ENCODE data around the gene CHAT. TPM values are rescaled to one million over a fixed set of nuclear protein-coding genes. Genes with fewer than 3 reads are reported as not detected.

The CHAT gene
- polyA plus RNA-seq, 1 donor from 2014 or later, result not detected

DNA sequence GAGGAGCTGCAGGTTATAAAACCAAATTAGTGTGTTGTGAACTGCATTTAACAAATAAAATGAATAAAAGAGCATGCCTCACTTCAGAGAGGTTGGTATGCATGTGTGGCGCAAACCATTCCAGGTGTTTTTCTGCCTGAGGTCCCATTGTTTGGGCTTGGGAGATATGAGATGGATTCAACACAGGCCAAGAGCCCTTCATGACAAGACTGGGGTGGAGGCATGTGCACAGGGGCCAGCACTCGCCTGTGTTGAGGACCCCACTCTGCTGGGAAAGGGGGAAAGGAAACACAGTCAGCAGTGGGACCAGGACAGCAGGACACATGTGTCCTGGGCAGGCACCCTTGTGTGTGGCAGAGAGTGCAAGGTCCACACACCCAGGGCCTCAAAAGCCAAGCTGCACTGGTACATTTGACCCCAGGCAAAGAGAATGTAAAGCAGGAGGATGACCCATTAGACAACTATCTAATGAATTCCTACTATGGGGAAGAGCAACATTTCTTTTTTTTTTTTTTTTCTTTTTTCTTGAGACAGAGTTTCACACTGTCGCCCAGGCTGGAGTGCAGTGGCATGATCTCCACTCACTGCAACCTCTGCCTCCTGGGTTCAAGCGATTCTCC lies 12.9 kb upstream of the CHAT start:
- Histone ChIP-seq H3K9me3 (ENCODE audit: low read length) (no peaks in the 10 kb centered on the region), H3K36me3 (ENCODE audit: insufficient read depth, low read length) (no peaks in the 10 kb centered on the region), H3K9me2 (ENCODE audit: insufficient read depth, low read length) (no peaks in the 10 kb centered on the region), H3K79me2 (replicated peaks; ENCODE audit: insufficient read depth, low read length) (no peaks in the 10 kb centered on the region), H3K4me2 (ENCODE audit: low read length) (no peak overlapping the region), H3F3A (ENCODE audit: insufficient read depth, low read length, poor library complexity, severe bottlenecking) (no peaks in the 10 kb centered on the region), H3K9ac (ENCODE audit: low read length) (no peak overlapping the region), H2AFZ (ENCODE audit: low read depth, low read length) (no peak overlapping the region), H3K27me3 (ENCODE audit: insufficient read depth, low read depth, low read length) (peaks cover 46% of the 10 kb centered on the region), H3K4me3 (ENCODE audit: low read length) (no peak overlapping the region), H3K27ac (ENCODE audit: low read length) (no peak overlapping the region), H4K20me1 (ENCODE audit: insufficient read depth) (no peaks in the 10 kb centered on the region)
- no peak for TF ChIP-seq EZH2 (IDR thresholded peaks at IDR 0.05; ENCODE audit: borderline replicate concordance, insufficient read depth, low read length, poor library complexity, severe bottlenecking)
- no peak for TF ChIP-seq RAD21 (conservative IDR thresholded peaks at IDR 0.05)
- TF ChIP-seq REST (IDR thresholded peaks at IDR 0.05; ENCODE audit: borderline replicate concordance), result no peak
- TF ChIP-seq EP300 (conservative IDR thresholded peaks at IDR 0.05; ENCODE audit: poor library complexity, severe bottlenecking), result no peak
- TF ChIP-seq SMC3 (conservative IDR thresholded peaks at IDR 0.05; ENCODE audit: poor library complexity), result no peak
- no peak for TF ChIP-seq POLR2AphosphoS5 (IDR thresholded peaks at IDR 0.05)
- no peak for TF ChIP-seq MXI1 (conservative IDR thresholded peaks at IDR 0.05; ENCODE audit: poor library complexity, severe bottlenecking)
- no peak for TF ChIP-seq TAF1 (IDR thresholded peaks at IDR 0.05; ENCODE audit: low read depth)
- TF ChIP-seq, protein P1, sequence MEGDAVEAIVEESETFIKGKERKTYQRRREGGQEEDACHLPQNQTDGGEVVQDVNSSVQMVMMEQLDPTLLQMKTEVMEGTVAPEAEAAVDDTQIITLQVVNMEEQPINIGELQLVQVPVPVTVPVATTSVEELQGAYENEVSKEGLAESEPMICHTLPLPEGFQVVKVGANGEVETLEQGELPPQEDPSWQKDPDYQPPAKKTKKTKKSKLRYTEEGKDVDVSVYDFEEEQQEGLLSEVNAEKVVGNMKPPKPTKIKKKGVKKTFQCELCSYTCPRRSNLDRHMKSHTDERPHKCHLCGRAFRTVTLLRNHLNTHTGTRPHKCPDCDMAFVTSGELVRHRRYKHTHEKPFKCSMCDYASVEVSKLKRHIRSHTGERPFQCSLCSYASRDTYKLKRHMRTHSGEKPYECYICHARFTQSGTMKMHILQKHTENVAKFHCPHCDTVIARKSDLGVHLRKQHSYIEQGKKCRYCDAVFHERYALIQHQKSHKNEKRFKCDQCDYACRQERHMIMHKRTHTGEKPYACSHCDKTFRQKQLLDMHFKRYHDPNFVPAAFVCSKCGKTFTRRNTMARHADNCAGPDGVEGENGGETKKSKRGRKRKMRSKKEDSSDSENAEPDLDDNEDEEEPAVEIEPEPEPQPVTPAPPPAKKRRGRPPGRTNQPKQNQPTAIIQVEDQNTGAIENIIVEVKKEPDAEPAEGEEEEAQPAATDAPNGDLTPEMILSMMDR (IDR thresholded peaks at IDR 0.05; ENCODE audit: poor library complexity, severe bottlenecking), result no peak

DNA sequence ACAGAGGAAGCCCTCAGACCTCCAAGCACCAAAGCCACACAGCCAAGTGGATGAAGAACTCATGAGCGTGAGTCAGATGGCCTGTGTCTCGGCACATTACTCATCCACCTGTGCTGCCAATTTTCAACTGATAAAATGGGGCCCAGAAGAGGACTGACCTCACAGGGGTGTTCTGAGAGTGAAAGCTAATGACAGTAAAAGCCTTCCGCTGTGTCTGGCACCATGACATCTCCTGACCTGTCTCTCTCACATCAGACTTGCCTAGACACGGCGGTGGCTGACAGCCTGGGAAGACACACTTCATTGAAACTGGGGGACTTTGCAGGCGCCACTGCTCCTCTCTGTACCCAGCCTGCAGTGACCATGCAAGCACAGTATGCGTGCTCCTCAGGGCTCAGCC lies 12.0 kb upstream of the CHAT start:
- Histone ChIP-seq H3F3A (ENCODE audit: insufficient read depth, low read length, poor library complexity, severe bottlenecking) (no peaks in the 10 kb centered on the region), H3K9me2 (ENCODE audit: insufficient read depth, low read length) (no peaks in the 10 kb centered on the region), H3K4me2 (ENCODE audit: low read length) (no peak overlapping the region), H3K27me3 (ENCODE audit: insufficient read depth, low read depth, low read length) (peaks cover 55% of the 10 kb centered on the region), H3K27ac (ENCODE audit: low read length) (no peak overlapping the region), H2AFZ (ENCODE audit: low read depth, low read length) (no peak overlapping the region), H3K9ac (ENCODE audit: low read length) (no peak overlapping the region), H3K4me3 (ENCODE audit: low read length) (no peak overlapping the region), H4K20me1 (ENCODE audit: insufficient read depth) (no peaks in the 10 kb centered on the region), H3K79me2 (replicated peaks; ENCODE audit: insufficient read depth, low read length) (no peaks in the 10 kb centered on the region), H3K36me3 (ENCODE audit: insufficient read depth, low read length) (no peaks in the 10 kb centered on the region), H3K9me3 (ENCODE audit: low read length) (no peaks in the 10 kb centered on the region)
- TF ChIP-seq, protein P1 (IDR thresholded peaks at IDR 0.05; ENCODE audit: poor library complexity, severe bottlenecking), result no peak
- TF ChIP-seq RAD21 (conservative IDR thresholded peaks at IDR 0.05) (no peak), SMC3 (conservative IDR thresholded peaks at IDR 0.05; ENCODE audit: poor library complexity) (no peak), POLR2AphosphoS5 (IDR thresholded peaks at IDR 0.05) (no peak), EP300 (conservative IDR thresholded peaks at IDR 0.05; ENCODE audit: poor library complexity, severe bottlenecking) (no peak), REST (IDR thresholded peaks at IDR 0.05; ENCODE audit: borderline replicate concordance) (no peak), MXI1 (conservative IDR thresholded peaks at IDR 0.05; ENCODE audit: poor library complexity, severe bottlenecking) (no peak), EZH2 (IDR thresholded peaks at IDR 0.05; ENCODE audit: borderline replicate concordance, insufficient read depth, low read length, poor library complexity, severe bottlenecking) (no peak), TAF1 (IDR thresholded peaks at IDR 0.05; ENCODE audit: low read depth) (no peak)

All from neural cell (in vitro differentiated cells).